NCI-H187 (cell line): ENCODE measurements around the gene OPCML.

Experiments
- DNase-seq, 2 experiments: peaks; one replicate each; lab custom pipeline; 2025; lab: John Stamatoyannopoulos, UW

Gene OPCML

GRCh38 chr11:133070791-133071190, 461.5 kb downstream of the OPCML start:
- no peak for DNase-seq

GRCh38 chr11:133070021-133070713, 462.1 kb downstream of the OPCML start:
- DNase-seq: no peak

GRCh38 chr11:133065847-133066485, 466.3 kb downstream of the OPCML start:
- DNase-seq: no peak

- no peak for DNase-seq
Observed at GRCh38 chr11:133064961-133065360, 467.3 kb downstream of the OPCML start.

GRCh38 chr11:133064152-133064877, 468.0 kb downstream of the OPCML start:
- DNase-seq: no peak

GRCh38 chr11:133058501-133058900, 473.8 kb downstream of the OPCML start:
- no peak for DNase-seq

GRCh38 chr11:133053124-133053776, 479.1 kb downstream of the OPCML start:
- no peak for DNase-seq

- DNase-seq: no peak
Observed at GRCh38 chr11:133052537-133052936, 479.8 kb downstream of the OPCML start.

- no peak for DNase-seq
Observed at GRCh38 chr11:133049244-133050019, 482.9 kb downstream of the OPCML start.

- DNase-seq: no peak
Observed at GRCh38 chr11:133048270-133048669, 484.0 kb downstream of the OPCML start.

- DNase-seq: no peak
Observed at GRCh38 chr11:133047771-133048115, 484.6 kb downstream of the OPCML start.

- no peak for DNase-seq
Observed at GRCh38 chr11:133047036-133047770, 485.1 kb downstream of the OPCML start.

- DNase-seq: no peak
Observed at GRCh38 chr11:133046252-133046651, 486.0 kb downstream of the OPCML start.

- DNase-seq: no peak
Observed at GRCh38 chr11:133041928-133042882, 490.1 kb downstream of the OPCML start.

- DNase-seq: no peak
Observed at GRCh38 chr11:133041181-133041580, 491.1 kb downstream of the OPCML start.

GRCh38 chr11:133040289-133040900, 491.9 kb downstream of the OPCML start:
- no peak for DNase-seq

GRCh38 chr11:133038850-133039249, 493.5 kb downstream of the OPCML start:
- no peak for DNase-seq

GRCh38 chr11:133034929-133035328, 497.4 kb downstream of the OPCML start:
- DNase-seq: no peak

- DNase-seq: no peak
Observed at GRCh38 chr11:133029107-133029506, 503.2 kb downstream of the OPCML start.

GRCh38 chr11:133026952-133027351, 505.3 kb downstream of the OPCML start:
- no peak for DNase-seq
